H9 (cell line): ENCODE results near the gene ZNF618. TPM values are rescaled to one million over a fixed set of nuclear protein-coding genes. Genes with fewer than 3 reads are reported as not detected.

ENCODE experiments used
- DNase-seq: peaks from one replicate; pipeline ENCODE4 v3.0.0-alpha.2; 2017
- H2AFZ ChIP-seq: one replicate; pipeline ENCODE4 v1.6.1; 2013; ENCODE audit warnings: mild to moderate bottlenecking, low read length, control low read depth, moderate library complexity
- H2AK5ac ChIP-seq: 2 replicates; pipeline ENCODE4 v1.6.1; 2013; ENCODE audit warnings: low read length, control low read depth, mixed read lengths; ENCODE audit not compliant: insufficient read length
- H2BK120ac ChIP-seq: one replicate; pipeline ENCODE4 v1.6.1; 2013; ENCODE audit warnings: low read depth, mild to moderate bottlenecking, low read length, control low read depth, inconsistent platforms; ENCODE audit not compliant: poor library complexity, severe bottlenecking
- H2BK12ac ChIP-seq: 2 replicates; pipeline ENCODE4 v1.6.1; 2013; ENCODE audit warnings: low read length, control low read depth, mixed read lengths, low read depth; ENCODE audit not compliant: insufficient read length
- H2BK15ac ChIP-seq: 2 replicates; pipeline ENCODE4 v1.6.1; 2013; ENCODE audit warnings: low read depth, low read length, control low read depth
- H2BK20ac ChIP-seq: one replicate; pipeline ENCODE4 v1.6.1; 2013; ENCODE audit warnings: low read depth, mild to moderate bottlenecking, low read length, control low read depth, inconsistent platforms; ENCODE audit not compliant: poor library complexity, severe bottlenecking
- H2BK5ac ChIP-seq: 2 replicates; pipeline ENCODE4 v1.6.1; 2013; ENCODE audit warnings: low read length, control low read depth, mixed read lengths; ENCODE audit not compliant: insufficient read length
- H3K14ac ChIP-seq: 2 replicates; pipeline ENCODE4 v1.6.1; 2013; ENCODE audit warnings: low read length, control low read depth; ENCODE audit not compliant: insufficient read depth
- H3K18ac ChIP-seq: 2 replicates; pipeline ENCODE4 v1.6.1; 2013; ENCODE audit warnings: low read depth, mild to moderate bottlenecking, mixed read lengths, low read length, control low read depth; ENCODE audit not compliant: insufficient read length
- H3K23ac ChIP-seq: 2 replicates; pipeline ENCODE4 v1.6.1; 2013; ENCODE audit warnings: low read length, control low read depth, mixed read lengths, low read depth; ENCODE audit not compliant: insufficient read length
- H3K23me2 ChIP-seq: 2 replicates; pipeline ENCODE4 v1.6.1; 2013; ENCODE audit warnings: low read depth, mild to moderate bottlenecking, mixed read lengths, low read length, control low read depth; ENCODE audit not compliant: insufficient read length, poor library complexity, severe bottlenecking
- H3K27ac ChIP-seq: 2 replicates; pipeline ENCODE4 v1.5.1; 2013; ENCODE audit warnings: low read length, control low read depth, mixed read lengths, low read depth; ENCODE audit not compliant: insufficient read length
- H3K27me3 ChIP-seq: 2 replicates; pipeline ENCODE4 v1.6.1; 2013; ENCODE audit warnings: low read length, control low read depth, inconsistent platforms; ENCODE audit not compliant: insufficient read depth
- H3K4ac ChIP-seq: 2 replicates; pipeline ENCODE4 v1.6.1; 2013; ENCODE audit warnings: low read depth, mild to moderate bottlenecking, control low read depth, inconsistent platforms, low read length, moderate library complexity
- H3K4me1 ChIP-seq: 2 replicates; pipeline ENCODE4 v1.6.1; 2013; ENCODE audit warnings: low read length, control low read depth, inconsistent platforms; ENCODE audit not compliant: insufficient read depth
- H3K4me2 ChIP-seq: 2 replicates; pipeline ENCODE4 v1.6.1; 2013; ENCODE audit warnings: low read length, control low read depth, mixed read lengths; ENCODE audit not compliant: insufficient read length, insufficient read depth
- H3K56ac ChIP-seq: 2 replicates; pipeline ENCODE4 v1.6.1; 2013; ENCODE audit warnings: low read depth, mild to moderate bottlenecking, mixed read lengths, low read length, control low read depth; ENCODE audit not compliant: insufficient read length
- H3K79me1 ChIP-seq: 2 replicates; pipeline ENCODE4 v1.6.1; 2013; ENCODE audit warnings: low read depth, mild to moderate bottlenecking, moderate library complexity, low read length, control low read depth, inconsistent platforms; ENCODE audit not compliant: insufficient read depth, poor library complexity, severe bottlenecking
- H3K79me2 ChIP-seq: 2 replicates; pipeline ENCODE4 v1.6.1; 2013; ENCODE audit warnings: low read length, control low read depth, inconsistent platforms; ENCODE audit not compliant: insufficient read depth
- H3K9ac ChIP-seq: 2 replicates; pipeline ENCODE4 v1.6.1; 2013; ENCODE audit warnings: low read length, control low read depth, mixed read lengths; ENCODE audit not compliant: insufficient read length; ENCODE audit errors: extremely low read depth
- H3K9me3 ChIP-seq: one replicate; pipeline ENCODE4 v1.6.1; 2013; ENCODE audit warnings: low read depth, low read length, inconsistent platforms; ENCODE audit not compliant: control insufficient read depth
- H3T11ph ChIP-seq: one replicate; pipeline ENCODE4 v1.6.1; 2013; ENCODE audit warnings: mild to moderate bottlenecking, low read length, control low read depth, inconsistent platforms
- H4K20me1 ChIP-seq: one replicate; pipeline ENCODE4 v1.6.1; 2013; ENCODE audit not compliant: control insufficient read depth, insufficient read length, insufficient read depth
- H4K5ac ChIP-seq: 2 replicates; pipeline ENCODE4 v1.6.1; 2013; ENCODE audit warnings: low read depth, mild to moderate bottlenecking, mixed read lengths, low read length, control low read depth; ENCODE audit not compliant: insufficient read length
- H4K8ac ChIP-seq: replicated peaks from 2 replicates; pipeline ENCODE4 v1.6.1; 2013; ENCODE audit warnings: low read length, control low read depth, mixed read lengths, low read depth; ENCODE audit not compliant: insufficient read length
- H4K91ac ChIP-seq: 2 replicates; pipeline ENCODE4 v1.6.1; 2013; ENCODE audit warnings: low read depth, mild to moderate bottlenecking, moderate library complexity, mixed read lengths, low read length, control low read depth; ENCODE audit not compliant: insufficient read length
- H3K27ac Mint-ChIP-seq, 3 experiments: 2 replicates in 2 of 3; 3 replicates in 1 of 3; pipeline ENCODE4 v1.8.0; 2020 to 2021; ENCODE audit warnings: mixed read lengths in 3 of 3, mild to moderate bottlenecking in 1 of 3, moderate library complexity in 1 of 3
- H3K27me3 Mint-ChIP-seq: 2 replicates; pipeline ENCODE4 v1.8.0; 2021; ENCODE audit warnings: low read depth, mild to moderate bottlenecking, moderate library complexity, mixed read lengths
- H3K36me3 Mint-ChIP-seq, 3 experiments: 2 replicates in 2 of 3; 3 replicates in 1 of 3; pipeline ENCODE4 v1.8.0; 2020 to 2021; ENCODE audit warnings: low read depth in 3 of 3, mixed read lengths in 3 of 3; ENCODE audit not compliant: insufficient read depth in 1 of 3
- H3K4me1 Mint-ChIP-seq, 2 experiments: 2 replicates each; pipeline ENCODE4 v1.8.0; 2020; ENCODE audit warnings: mixed read lengths in 2 of 2
- H3K4me3 Mint-ChIP-seq, 2 experiments: 2 replicates in 1 of 2; 3 replicates in 1 of 2; pipeline ENCODE4 v1.8.0; 2020 to 2021; ENCODE audit warnings: mild to moderate bottlenecking in 2 of 2, mixed read lengths in 2 of 2, moderate library complexity in 1 of 2
- H3K9me3 Mint-ChIP-seq, 2 experiments: 2 replicates in 1 of 2; 3 replicates in 1 of 2; pipeline ENCODE4 v1.8.0; 2020; ENCODE audit warnings: mild to moderate bottlenecking in 2 of 2, mixed read lengths in 2 of 2, moderate library complexity in 1 of 2
- CTCF ChIP-seq: fragments of 200-600 bp; sonication (generic); conservative IDR thresholded peaks from 3 replicates; pipeline ENCODE4 v1.8.0; 2021; ENCODE audit warnings: antibody characterized with exemption, mild to moderate bottlenecking
- total RNA-seq: library from RNA; stranded (reverse); gene quantifications from 2 replicates; pipeline ENCODE4 v1.2.1, GENCODE V29; 2021

The ZNF618 gene
- total RNA-seq, 1 experiment from 2014 or later = 13.6 TPM

DNA sequence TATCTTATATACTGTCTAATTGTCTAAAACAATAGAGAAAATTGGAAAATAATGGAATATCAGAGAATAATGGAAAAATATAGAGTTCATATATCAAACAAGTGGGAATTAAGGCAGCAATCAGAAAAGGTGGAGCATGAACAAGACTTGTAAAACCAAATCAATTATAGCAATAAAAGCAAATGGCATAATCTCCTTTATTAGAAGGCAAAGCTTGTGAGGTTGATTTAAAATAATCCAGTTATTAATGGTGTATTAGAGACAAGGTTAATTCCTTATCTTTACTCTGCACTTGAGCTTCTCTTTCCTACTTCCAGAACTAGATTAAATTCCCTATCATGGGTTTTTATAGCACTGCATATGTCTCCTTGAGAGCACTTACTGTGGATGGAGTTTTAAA, 137.9 kb downstream of the ZNF618 start:
- Histone ChIP-seq H2BK5ac (no peak overlapping the region), H3K23ac (no peak overlapping the region), H4K20me1 (no peaks in the 10 kb centered on the region), H4K91ac (no peak overlapping the region), H3T11ph (no peak overlapping the region), H2BK15ac (no peak overlapping the region), H3K56ac (no peak overlapping the region), H3K27me3 (no peaks in the 10 kb centered on the region), H2AFZ (no peak overlapping the region), H3K79me1 (no peaks in the 10 kb centered on the region), H2BK20ac (no peak overlapping the region), H4K8ac (no peak overlapping the region), H3K23me2 (no peaks in the 10 kb centered on the region), H3K14ac (no peak overlapping the region), H3K9me3 (no peaks in the 10 kb centered on the region), H3K4me2 (no peak overlapping the region), H3K4ac (no peak overlapping the region), H2AK5ac (no peak overlapping the region), H3K4me1 (peaks cover 3% of the 10 kb centered on the region; the same call in 1 of the 2 replicates), H4K5ac (no peak overlapping the region), H3K27ac (no peak overlapping the region), H2BK12ac (no peak overlapping the region), H2BK120ac (no peak overlapping the region), H3K18ac (no peak overlapping the region), H3K79me2 (no peaks in the 10 kb centered on the region), H3K9ac (no peak overlapping the region)
- Mint-ChIP-seq H3K4me1 (peaks cover 12 to 14% of the 10 kb centered on the region in 2 experiments), H3K9me3 (no peaks in the 10 kb centered on the region; a peak in 1 of 5 replicates), H3K36me3 (peaks cover 18 to 34% (median 24%) of the 10 kb centered on the region in 3 experiments), H3K4me3 (no peak overlapping the region), H3K27ac (no peak overlapping the region), H3K27me3 (no peaks in the 10 kb centered on the region; the same call in 1 of the 2 replicates)
- no peak for TF ChIP-seq CTCF
- DNase-seq = no peak
